G401 (cell line): Measurements from ENCODE around the gene GGTA1. TPM values are rescaled to one million over a fixed set of nuclear protein-coding genes. Genes with fewer than 3 reads are reported as not detected.
"Not testable (repeated sequence)": the region's sequence is repeated elsewhere in the genome, so short reads cannot be mapped to it uniquely, and the experiment has no call there.

ENCODE experiments used
- DNase-seq: peaks from one replicate; pipeline ENCODE4 v3.0.0-alpha.2; 2015; ENCODE audit warnings: low spot score
- in situ Hi-C: cut with HindIII; loops from 2 replicates; pipeline ENCODE4 v1.10.0; 2016; ENCODE audit warnings: low sequenced_read_pairs, mixed read lengths
- total RNA-seq: library from RNA; depleted of rRNA; stranded (reverse); fragments of >200 nt; shearing (Covaris generic); gene quantifications from 2 replicates; pipeline ENCODE4 v1.2.3, GENCODE V29; 2014

GGTA1 gene
- total RNA-seq, 1 experiment from 2014 or later: not detected

- in situ Hi-C loops: no loop called here
- DNase-seq: no peak
Measured at GRCh38 chr9:121472446-121472845, 27.2 kb downstream of the GGTA1 start.

- DNase-seq: no peak
- in situ Hi-C loops: no loop called here
Measured at GRCh38 chr9:121466142-121466541, 33.5 kb downstream of the GGTA1 start.

- in situ Hi-C loops: no loop called here
- no peak for DNase-seq
Measured at GRCh38 chr9:121464968-121465367, 34.7 kb downstream of the GGTA1 start.

GRCh38 chr9:121463026-121463807 lies 36.4 kb downstream of the GGTA1 start:
- in situ Hi-C loops: no loop called here
- peak; percentile 11 for DNase-seq

DNA sequence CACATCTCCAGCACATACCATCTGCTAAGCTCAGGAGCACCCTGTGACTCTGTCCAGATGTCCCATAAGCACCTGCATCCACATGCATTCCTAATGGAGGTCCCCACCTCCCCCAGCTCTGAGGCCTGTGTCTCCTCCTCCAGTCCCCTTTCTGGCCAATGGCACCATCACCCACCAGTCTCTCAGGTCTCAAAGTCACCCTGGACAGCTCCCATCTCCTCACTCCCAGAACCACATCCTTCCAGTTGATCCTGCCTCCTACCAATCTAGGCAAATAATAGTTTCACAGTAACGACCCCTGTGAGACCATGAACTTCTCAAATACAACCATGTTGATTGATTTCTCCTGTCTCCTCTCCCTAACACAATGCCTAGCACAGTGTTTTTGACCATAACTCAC lies 40.1 kb downstream of the GGTA1 start:
- in situ Hi-C loops: no loop called here
- DNase-seq: no peak

DNA sequence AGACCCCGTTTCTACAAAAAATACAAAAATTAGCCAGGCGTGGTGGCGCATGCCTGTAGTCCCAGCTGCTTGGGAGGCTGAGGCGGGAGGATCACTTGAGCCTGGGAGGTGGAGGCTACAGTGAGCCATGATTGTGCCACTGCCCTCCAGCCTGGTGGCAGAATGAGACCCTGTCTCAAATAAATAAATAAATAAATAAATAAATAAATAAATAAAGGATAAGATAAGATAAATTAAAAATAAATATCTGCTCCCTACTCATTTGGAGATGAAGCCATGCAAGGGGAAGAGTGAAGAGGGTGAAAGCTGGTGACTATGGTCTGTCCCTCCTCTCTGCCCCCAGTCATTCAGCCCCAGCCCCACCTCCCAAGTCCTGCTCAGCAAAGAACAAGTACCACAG lies 41.2 kb downstream of the GGTA1 start:
- DNase-seq, in situ Hi-C loops: not testable (repeated sequence)

- in situ Hi-C loops: no loop called here
- no peak for DNase-seq
Measured at GRCh38 chr9:121455527-121456239, 44.0 kb downstream of the GGTA1 start.

DNA sequence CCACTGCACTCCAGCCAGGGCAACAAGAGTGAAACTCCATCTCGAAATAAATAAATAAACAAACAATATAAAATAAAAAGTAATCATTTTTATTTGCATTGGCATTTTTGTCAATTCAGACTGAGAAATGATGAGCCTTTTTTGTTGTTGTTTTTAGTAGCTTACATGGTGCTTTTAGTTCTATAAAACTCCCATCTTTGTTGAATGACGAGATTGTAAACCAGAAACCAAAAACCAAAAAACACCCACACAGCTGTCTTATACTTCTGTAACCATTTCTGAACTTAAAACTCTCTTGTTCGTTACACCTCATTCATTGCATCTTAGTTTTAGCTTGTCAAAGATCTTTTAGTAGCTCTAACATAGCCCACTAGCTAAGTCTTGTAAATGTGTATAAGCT lies 44.7 kb downstream of the GGTA1 start:
- no peak for DNase-seq
- in situ Hi-C loops: no loop called here

- in situ Hi-C loops: no loop called here
- no peak for DNase-seq
Measured at GRCh38 chr9:121453232-121453892, 46.3 kb downstream of the GGTA1 start.

DNA sequence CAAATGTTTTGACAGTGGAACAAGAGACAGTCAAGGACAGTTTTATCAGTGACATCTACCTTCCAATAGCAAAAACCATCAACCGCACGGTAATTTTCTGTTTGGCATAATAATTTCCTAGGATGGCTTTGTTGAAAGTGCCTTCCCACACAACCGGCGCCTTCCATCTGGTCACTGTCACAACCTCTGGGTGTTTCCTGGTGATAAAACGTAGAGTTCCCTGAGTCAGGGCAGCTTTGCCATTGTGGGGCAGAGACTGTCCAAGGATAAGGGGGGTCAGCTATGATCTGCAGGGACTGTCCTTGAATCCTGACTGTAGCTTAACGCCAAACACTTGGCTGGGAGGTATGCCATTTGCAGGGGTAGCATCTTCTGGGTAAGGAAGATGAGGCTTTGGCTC lies 47.6 kb downstream of the GGTA1 start:
- no peak for DNase-seq
- in situ Hi-C loops: no loop called here

GRCh38 chr9:121451586-121451985 lies 48.1 kb downstream of the GGTA1 start:
- in situ Hi-C loops: no loop called here
- no peak for DNase-seq

- in situ Hi-C loops: no loop called here
- DNase-seq: no peak
Measured at GRCh38 chr9:121450241-121450640, 49.4 kb downstream of the GGTA1 start.

DNA sequence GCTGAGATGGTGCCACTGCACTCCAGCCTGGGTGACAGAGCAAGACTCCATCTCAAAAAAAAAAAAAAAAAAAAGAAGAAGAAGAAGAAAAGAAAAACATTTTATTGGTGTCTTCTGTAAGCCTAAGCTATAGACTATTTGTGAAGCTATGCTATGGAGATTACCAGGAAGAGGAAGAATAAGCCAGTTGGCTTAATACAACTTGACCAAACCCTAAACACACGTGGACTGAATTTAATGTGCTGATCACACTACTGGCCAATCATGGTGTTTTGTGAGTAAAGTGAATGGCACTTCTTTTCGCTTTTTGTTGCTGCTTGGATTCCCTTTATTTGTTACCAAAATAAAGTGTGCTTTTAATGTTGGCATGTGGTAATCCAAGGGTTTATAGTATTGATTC lies 49.9 kb downstream of the GGTA1 start:
- in situ Hi-C loops: no loop called here
- DNase-seq: no peak

DNA sequence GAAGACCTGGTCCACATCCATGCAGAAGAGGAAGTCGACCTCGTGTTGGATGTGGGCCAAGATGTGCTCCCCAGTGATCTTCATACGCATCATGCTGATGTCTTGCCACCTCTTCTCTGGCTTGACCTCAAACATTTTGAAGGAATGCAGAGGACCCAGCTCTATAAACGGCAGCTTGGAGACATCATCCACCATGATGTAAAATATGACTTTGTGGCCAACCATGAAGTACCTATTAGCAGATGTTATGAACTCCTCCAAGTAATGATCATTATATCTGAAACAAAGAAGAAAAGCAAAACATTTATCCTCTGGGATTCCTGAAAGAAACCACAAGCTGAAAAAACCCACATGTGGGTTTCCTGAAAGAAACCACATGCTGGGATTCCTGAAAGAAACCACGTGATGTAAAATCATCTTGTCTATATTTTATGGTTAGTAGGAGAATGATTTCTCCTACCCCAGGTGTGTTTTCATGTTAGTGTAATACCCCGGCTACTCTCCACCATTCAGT lies 52.3 kb downstream of the GGTA1 start:
- no peak for DNase-seq
- in situ Hi-C loops: no loop called here

- in situ Hi-C loops: no loop called here
- no peak for DNase-seq
Measured at GRCh38 chr9:121445986-121446385, 53.7 kb downstream of the GGTA1 start.

- in situ Hi-C loops: no loop called here
Measured at GRCh38 chr9:121443981-121444380, 55.7 kb downstream of the GGTA1 start.

DNA sequence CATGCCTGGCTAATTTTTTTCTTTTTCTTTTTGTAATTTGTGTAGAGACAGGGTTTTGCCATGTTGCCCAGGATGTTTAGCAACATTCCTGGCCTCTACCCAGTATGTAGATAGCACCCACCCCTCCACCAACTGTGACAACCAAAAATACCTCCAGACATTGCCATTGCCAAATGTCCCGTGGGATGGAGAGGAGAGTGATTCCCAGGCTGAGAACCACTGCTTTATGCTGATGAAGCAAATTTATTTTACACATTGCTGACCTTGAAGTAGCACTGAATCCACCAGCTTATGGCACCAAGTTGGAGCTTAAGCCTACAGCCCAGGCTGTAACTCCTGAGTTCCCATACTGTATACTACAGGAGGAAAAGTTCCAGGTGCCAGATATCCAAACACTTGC lies 58.5 kb downstream of the GGTA1 start:
- DNase-seq: no peak
- in situ Hi-C loops: no loop called here

More at GRCh38 chr9:121443981-121444380, 55.7 kb downstream of the GGTA1 start:
- DNase-seq: no peak

DNA sequence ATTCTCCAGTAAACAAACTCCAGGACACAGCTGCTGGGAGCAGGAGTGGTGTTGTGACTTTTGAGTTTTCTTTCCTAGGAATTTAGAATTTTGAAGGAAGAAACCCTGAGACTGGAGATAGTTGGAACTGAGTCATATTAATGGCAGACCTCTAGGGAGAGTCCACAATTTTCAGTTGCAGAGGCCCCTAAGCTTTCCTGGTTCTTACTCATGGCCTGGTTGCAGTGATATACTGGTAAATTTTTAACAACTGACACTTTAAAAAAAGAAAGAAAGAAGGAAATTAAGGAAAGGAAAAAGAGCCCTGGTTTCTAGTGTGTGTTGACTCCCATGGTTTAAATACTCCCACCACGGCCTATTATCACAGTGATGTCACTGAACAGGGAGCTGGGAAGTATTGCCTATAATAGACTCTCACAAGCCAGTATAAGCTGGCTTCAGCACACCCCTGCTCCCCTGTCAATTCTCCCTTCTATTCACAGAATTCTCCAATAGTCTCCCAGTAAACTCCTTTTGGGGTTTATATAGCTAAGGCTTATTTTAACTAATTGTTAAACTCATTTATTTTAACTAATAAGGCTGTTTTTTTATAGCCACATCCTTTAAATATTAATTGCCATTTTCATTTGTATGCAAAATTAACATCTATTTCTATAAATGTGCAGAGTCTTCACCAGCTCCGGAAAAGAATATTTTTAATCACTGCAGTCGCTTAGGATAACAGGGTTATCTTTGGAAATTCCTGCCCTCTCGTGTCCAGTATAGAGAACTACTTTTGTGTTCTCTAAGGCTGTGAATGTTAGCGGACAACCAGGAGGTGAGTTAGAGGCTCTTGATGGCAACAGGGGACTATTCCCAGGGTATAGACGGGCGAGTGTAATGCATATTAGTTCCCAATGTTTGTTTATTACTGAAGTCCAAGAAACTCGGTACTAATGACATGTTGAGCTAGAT lies 59.7 kb downstream of the GGTA1 start:
- DNase-seq: no peak
- in situ Hi-C loops: loop anchor here (10.0 kb wide), 1 partner anchor 105 kb away; no protein-coding TSS in a partner anchor

GRCh38 chr9:121439016-121439415 lies 60.6 kb downstream of the GGTA1 start:
- in situ Hi-C loops: loop anchor here (10.0 kb wide), 1 partner anchor 106 kb away; no protein-coding TSS in a partner anchor
- no peak for DNase-seq
